ENCODE measurements around the gene PNPT1.

- no peak for TF ChIP-seq POLR2A (IDR thresholded peaks at IDR 0.05; ENCODE audit: borderline replicate concordance, extremely low read depth, insufficient read depth, insufficient read length)
- TF ChIP-seq, protein P1, sequence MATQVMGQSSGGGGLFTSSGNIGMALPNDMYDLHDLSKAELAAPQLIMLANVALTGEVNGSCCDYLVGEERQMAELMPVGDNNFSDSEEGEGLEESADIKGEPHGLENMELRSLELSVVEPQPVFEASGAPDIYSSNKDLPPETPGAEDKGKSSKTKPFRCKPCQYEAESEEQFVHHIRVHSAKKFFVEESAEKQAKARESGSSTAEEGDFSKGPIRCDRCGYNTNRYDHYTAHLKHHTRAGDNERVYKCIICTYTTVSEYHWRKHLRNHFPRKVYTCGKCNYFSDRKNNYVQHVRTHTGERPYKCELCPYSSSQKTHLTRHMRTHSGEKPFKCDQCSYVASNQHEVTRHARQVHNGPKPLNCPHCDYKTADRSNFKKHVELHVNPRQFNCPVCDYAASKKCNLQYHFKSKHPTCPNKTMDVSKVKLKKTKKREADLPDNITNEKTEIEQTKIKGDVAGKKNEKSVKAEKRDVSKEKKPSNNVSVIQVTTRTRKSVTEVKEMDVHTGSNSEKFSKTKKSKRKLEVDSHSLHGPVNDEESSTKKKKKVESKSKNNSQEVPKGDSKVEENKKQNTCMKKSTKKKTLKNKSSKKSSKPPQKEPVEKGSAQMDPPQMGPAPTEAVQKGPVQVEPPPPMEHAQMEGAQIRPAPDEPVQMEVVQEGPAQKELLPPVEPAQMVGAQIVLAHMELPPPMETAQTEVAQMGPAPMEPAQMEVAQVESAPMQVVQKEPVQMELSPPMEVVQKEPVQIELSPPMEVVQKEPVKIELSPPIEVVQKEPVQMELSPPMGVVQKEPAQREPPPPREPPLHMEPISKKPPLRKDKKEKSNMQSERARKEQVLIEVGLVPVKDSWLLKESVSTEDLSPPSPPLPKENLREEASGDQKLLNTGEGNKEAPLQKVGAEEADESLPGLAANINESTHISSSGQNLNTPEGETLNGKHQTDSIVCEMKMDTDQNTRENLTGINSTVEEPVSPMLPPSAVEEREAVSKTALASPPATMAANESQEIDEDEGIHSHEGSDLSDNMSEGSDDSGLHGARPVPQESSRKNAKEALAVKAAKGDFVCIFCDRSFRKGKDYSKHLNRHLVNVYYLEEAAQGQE (IDR thresholded peaks at IDR 0.05; ENCODE audit: low read depth): no peak
Observed at GRCh38 chr2:55590810-55591440, 102.7 kb downstream of the PNPT1 start.
